IMR-90 (cell line): ENCODE results near the gene PABPN1.

Source experiments
- MAFK ChIP-seq: IDR thresholded peaks from 2 replicates; pipeline ENCODE4 v1.6.1; 2012; ENCODE audit warnings: low read depth, low read length, improper control_type of control experiment
- MAZ ChIP-seq: IDR thresholded peaks from 2 replicates; pipeline ENCODE4 v1.6.1; 2012; ENCODE audit warnings: low read depth, mild to moderate bottlenecking, low read length, improper control_type of control experiment, moderate library complexity, borderline replicate concordance
- MXI1 ChIP-seq: IDR thresholded peaks from 2 replicates; pipeline ENCODE4 v1.6.1; 2012; ENCODE audit warnings: low read depth, mild to moderate bottlenecking, low read length, moderate library complexity, borderline replicate concordance
- POLR2A ChIP-seq: IDR thresholded peaks from 2 replicates; pipeline ENCODE4 v1.6.1; 2012; ENCODE audit warnings: mild to moderate bottlenecking, low read depth, low read length
- RAD21 ChIP-seq: IDR thresholded peaks from 2 replicates; pipeline ENCODE4 v1.6.1; 2012; ENCODE audit warnings: low read length, improper control_type of control experiment
- RFX5 ChIP-seq: IDR thresholded peaks from 2 replicates; pipeline ENCODE4 v1.8.0; 2012; ENCODE audit warnings: low read depth, mild to moderate bottlenecking, low read length, moderate library complexity
- TF ChIP-seq, protein P1 (sequence below): conservative IDR thresholded peaks from 2 replicates; pipeline ENCODE4 v1.5.1; 2012; ENCODE audit warnings: mild to moderate bottlenecking, low read depth, low read length, improper control_type of control experiment

- TF ChIP-seq MXI1 (no peak), POLR2A (no peak), RAD21 (no peak), MAZ (no peak), RFX5 (no peak), MAFK (no peak)
- TF ChIP-seq, protein P1, sequence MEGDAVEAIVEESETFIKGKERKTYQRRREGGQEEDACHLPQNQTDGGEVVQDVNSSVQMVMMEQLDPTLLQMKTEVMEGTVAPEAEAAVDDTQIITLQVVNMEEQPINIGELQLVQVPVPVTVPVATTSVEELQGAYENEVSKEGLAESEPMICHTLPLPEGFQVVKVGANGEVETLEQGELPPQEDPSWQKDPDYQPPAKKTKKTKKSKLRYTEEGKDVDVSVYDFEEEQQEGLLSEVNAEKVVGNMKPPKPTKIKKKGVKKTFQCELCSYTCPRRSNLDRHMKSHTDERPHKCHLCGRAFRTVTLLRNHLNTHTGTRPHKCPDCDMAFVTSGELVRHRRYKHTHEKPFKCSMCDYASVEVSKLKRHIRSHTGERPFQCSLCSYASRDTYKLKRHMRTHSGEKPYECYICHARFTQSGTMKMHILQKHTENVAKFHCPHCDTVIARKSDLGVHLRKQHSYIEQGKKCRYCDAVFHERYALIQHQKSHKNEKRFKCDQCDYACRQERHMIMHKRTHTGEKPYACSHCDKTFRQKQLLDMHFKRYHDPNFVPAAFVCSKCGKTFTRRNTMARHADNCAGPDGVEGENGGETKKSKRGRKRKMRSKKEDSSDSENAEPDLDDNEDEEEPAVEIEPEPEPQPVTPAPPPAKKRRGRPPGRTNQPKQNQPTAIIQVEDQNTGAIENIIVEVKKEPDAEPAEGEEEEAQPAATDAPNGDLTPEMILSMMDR, result no peak
Observed at GRCh38 chr14:23297096-23297495, 24.2 kb upstream of the PABPN1 start.
